HG03432 (cell line): ENCODE data around the gene ZBTB8OS.
"Not testable (repeated sequence)": the region's sequence is repeated elsewhere in the genome, so short reads cannot be mapped to it uniquely, and the experiment has no call there.

Experiments
- ATAC-seq: cut with Tn5 transposase; IDR thresholded peaks from one replicate; pipeline ENCODE4 v1.9.1; 2021; ENCODE audit warnings: mild to moderate bottlenecking, moderate library complexity; ENCODE audit not compliant: unreplicated experiment

ZBTB8OS gene

GRCh38 chr1:32650752-32651460 lies 556 bp upstream of the ZBTB8OS start, which contains the start of gene RBBP4:
Gene RBBP4, plus strand, starts transcription at chr1:32651208. Its CDS starts 99 bp downstream, at chr1:32651307.
- peak; percentile 87 for ATAC-seq

DNA sequence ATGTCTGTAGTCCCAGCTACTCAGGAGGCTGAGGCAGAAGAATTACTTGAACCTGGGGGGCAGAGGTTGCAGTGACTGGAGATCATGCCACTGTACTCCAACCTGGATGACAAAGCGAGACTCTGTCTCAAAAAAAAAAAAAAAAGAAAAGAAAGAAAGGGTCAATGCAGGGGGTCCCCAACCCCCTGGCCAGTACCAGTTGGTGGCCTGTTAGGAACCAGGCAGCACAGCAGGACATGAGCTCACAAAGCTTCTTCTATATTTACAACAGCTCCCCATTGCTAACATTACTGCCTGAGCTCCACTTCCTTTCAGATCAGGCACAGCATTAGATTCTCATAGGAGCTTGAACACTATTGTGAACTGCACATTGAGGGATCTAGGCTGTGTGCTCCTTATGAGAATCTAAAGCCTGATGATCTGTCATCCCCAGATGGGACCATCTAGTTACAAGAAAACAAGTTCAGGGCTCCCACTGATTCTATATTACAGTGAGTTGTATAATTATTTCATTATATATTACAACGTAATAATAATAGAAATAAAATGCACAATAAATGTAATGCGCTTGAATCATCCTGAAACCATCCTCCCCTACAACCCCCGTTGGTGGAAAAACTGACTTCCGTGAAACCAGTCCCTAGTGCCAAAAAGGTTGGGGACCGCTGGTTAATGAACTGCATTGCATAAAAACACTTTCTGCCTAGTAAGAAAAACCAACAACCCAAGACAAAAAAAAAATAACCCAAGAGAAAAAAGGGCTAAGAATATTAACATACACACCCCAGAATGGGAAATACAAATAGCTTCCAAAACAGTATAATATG lies 2.8 kb downstream of the ZBTB8OS start:
- ATAC-seq = no peak

- ATAC-seq = no peak
Measured at GRCh38 chr1:32644426-32644825, 5.9 kb downstream of the ZBTB8OS start.

- ATAC-seq = not testable (repeated sequence)
Measured at GRCh38 chr1:32642292-32642827, 8.0 kb downstream of the ZBTB8OS start.

- ATAC-seq = no peak
Measured at GRCh38 chr1:32639489-32640075, 10.8 kb downstream of the ZBTB8OS start.

DNA sequence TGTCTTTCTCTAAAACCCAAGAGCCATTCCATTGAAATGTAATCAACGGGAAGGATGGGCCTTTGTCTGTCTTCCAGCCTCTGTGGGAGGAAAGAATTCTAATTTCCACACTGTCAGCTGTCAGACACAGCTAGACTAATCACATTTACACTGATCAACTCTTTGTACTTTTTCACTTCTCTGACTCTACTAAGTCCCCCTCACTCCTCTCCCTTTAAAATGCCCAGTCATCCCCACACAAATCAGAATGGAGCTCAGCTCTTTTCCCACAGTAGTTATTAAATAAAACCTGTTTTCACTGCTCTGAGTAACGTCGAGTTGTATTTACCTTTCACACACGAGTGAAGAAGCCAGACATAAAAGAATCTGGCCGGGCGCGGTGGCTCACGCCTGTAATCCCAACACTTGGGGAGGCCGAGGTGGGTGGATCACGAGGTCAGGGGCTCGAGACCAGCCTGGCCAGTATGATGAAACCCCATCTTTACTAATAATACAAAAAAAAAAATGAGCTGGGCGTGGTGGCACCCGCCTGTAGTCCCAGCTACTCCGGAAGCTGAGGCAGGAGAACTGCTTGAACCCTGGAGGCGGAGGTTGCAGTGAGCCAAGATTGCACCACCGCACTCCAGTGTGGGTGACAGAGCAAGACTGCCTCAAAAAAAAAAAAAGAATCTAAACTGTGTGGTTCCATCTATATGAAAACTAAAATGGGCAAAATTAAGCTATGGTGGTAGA lies 13.3 kb downstream of the ZBTB8OS start:
- no peak for ATAC-seq

GRCh38 chr1:32635508-32636277 lies 14.7 kb downstream of the ZBTB8OS start:
- no peak for ATAC-seq

DNA sequence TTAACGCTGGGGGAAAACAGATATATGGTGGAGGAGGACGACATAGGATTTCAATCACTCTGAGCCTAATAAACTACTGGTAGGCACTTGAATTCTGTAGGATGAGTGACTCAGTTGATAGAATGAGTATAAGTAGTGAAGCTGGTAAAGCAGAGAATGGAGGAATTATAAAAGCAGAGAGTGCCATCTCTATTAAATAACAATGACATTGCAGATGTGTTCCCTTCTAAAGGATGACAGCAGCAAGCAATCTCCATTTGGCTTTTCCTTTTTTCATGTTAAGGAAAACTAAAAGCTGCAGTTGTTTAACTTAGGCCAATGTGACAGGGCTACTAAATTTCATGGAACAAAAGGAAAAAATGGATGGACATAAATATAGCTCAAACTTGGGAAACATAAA lies 17.5 kb downstream of the ZBTB8OS start:
- ATAC-seq = no peak

- not testable (repeated sequence) for ATAC-seq
Measured at GRCh38 chr1:32630173-32630572, 20.2 kb downstream of the ZBTB8OS start.

DNA sequence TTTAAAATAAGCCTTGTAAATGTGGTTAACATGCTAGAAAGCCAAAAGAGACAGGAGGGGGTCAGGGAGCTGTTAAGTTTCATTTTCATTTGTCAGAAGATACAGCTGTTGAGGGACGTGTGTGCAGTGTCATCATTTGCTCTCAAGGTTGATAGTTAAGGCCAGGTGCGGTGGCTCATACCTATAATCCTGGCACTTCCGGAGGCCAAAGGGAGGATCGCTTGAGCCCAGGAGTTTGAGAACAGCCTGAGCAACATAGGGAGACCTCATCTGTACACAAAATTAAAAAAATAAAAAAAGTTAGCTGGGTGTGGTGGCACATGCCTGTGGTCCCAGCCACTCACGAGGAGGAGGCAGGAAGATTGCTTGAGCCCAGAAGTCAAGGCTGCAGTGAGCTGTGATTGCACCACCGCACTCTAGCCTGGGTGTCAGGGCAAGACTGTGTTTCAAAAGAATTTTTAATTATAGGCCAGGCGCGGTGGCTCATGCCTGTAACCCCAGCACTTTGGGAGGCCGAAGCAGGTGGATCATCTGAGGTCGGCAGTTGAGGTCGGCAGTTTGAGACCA lies 22.7 kb downstream of the ZBTB8OS start:
- ATAC-seq = peak; percentile 78

DNA sequence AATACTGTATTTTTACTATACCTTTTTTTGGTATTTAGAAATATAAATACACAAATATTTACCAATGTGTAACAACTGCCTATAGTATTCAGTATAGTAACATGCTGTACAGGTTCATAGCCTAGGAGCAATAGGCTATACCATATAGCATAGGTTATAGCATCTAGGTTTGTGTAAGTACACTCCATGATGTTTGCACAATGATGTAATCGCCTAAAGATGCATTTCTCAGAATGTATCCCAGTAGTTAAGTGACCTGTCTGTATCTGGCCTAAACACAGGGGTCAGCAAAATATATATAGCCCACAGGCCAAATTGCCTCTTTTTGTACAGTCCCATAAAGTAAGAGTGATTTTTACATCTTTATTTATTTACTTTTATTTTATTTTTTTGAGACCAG lies 24.2 kb downstream of the ZBTB8OS start:
- ATAC-seq = no peak

DNA sequence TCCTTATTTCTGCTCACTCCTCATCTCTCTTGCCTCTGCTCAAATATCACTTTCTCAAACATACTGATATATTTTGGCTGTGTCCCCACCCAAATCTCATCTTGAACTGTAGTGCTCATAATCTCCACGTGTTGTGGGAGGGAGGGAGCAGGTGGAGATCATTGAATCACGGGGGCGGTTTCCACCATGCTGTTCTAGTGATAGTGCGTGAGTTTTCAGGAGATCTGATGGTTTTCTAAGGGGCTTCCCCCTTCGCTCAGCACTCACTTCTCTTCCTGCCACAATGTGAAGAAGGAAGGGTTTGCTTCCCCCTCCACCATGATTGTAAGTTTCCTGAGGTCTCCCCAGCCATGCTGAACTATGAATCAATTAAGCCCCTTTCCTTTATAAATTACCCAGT lies 26.6 kb downstream of the ZBTB8OS start:
- ATAC-seq = no peak

- no peak for ATAC-seq
Measured at GRCh38 chr1:32622806-32623681, 27.3 kb downstream of the ZBTB8OS start.

DNA sequence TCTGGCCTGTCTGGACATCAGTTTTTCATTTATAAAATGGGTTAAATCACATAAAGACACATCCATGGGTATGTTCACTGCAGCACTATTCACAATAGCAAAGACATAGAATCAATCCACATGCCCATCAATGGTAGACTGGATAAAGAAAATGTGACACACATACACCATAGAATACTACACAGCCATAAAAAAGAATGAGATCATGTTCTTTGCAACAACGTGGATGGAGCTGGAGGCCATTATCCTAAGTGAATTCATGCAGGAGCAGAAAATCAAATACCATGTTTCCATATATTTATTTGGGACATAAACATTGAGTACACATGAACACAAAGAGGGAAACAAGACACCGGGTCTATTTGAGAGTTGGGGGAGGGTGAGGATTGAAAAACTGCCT lies 28.1 kb downstream of the ZBTB8OS start:
- no peak for ATAC-seq

GRCh38 chr1:32619701-32620485 lies 30.5 kb downstream of the ZBTB8OS start:
- ATAC-seq = peak; percentile 86

DNA sequence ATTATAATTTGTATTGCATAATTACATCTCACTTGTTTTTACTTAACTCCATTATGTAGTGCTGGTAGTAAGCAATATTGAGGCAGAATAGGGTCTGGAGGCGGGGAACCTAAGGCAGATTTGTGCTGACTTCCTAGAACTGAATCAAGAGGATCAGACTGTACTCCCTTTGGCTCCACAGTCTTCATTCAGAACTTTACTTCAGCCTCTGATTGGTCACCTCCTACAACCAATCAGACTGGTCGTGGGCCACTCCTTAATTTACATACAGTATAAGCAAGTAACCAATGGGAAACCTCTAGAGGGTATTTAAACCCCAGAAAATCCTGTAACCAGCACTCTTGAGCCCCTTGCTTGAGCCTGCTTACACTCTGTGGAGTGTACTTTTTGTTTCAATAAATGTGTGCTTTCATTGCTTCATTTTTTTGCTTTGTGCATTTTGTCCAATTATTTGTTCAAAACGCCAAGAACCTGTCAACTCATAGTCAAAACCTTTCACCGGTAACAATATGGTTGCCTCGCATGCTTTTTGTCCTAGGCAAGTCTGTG lies 31.6 kb downstream of the ZBTB8OS start:
- ATAC-seq = no peak

- no peak for ATAC-seq
Measured at GRCh38 chr1:32613472-32613871, 36.9 kb downstream of the ZBTB8OS start.
